Cardiac septum (tissue), 1 donor: ENCODE data around the gene SIRT2. TPM values are rescaled to one million over a fixed set of nuclear protein-coding genes. Genes with fewer than 3 reads are reported as not detected.
"Not testable (repeated sequence)": the region's sequence is repeated elsewhere in the genome, so short reads cannot be mapped to it uniquely, and the experiment has no call there.

Experiments
- DNase-seq: peaks from one replicate; pipeline ENCODE4 v3.0.0-alpha.2; 2020; ENCODE audit warnings: low spot score
- intact Hi-C: fragments of 100-400 bp; cut with DNase I; formaldehyde crosslinking; loops from one replicate; pipeline ENCODE4 v1.14.0; 2022
- total RNA-seq: library from RNA; stranded (reverse); fragmentation: NEBNext Ultra II Directional; extraction: Animal tissue kit (Norgen Biotek cat#: 25700); gene quantifications from one replicate; pipeline ENCODE4 v1.2.1, GENCODE V29; 2021
- donor health status: DM: no; HTN: no; CAD: no.

Gene SIRT2
- total RNA-seq, 1 donor from 2014 or later, result 49.6 TPM

GRCh38 chr19:38838208-38838985 lies 61.0 kb downstream of the SIRT2 start:
- intact Hi-C loops, result loop anchor here (10.0 kb wide), 1 partner anchor 194 kb away; the partner anchor contains the start of gene ACTN4
- DNase-seq, result no peak

- DNase-seq, result no peak
- intact Hi-C loops, result loop anchor here (10.0 kb wide), 1 partner anchor 193 kb away; the partner anchor contains the start of gene ACTN4
These were observed 61.7 kb downstream of the SIRT2 start for GRCh38 chr19:38837656-38838121.

GRCh38 chr19:38836983-38837626 lies 62.3 kb downstream of the SIRT2 start:
- intact Hi-C loops, result loop anchor here (10.0 kb wide), 1 partner anchor 192 kb away; the partner anchor contains the start of gene ACTN4
- no peak for DNase-seq

- no peak for DNase-seq
- intact Hi-C loops, result loop anchor here (10.0 kb wide), 1 partner anchor 192 kb away; the partner anchor contains the start of gene ACTN4
These were observed 63.0 kb downstream of the SIRT2 start for GRCh38 chr19:38836159-38836982.

GRCh38 chr19:38834590-38834989 lies 64.8 kb downstream of the SIRT2 start:
- DNase-seq, result no peak

GRCh38 chr19:38834104-38834490 lies 65.3 kb downstream of the SIRT2 start:
- intact Hi-C loops, result loop anchor here (5.0 to 10.0 kb wide), 3 partner anchors 107 to 217 kb away; partner anchors contain the start of genes ACTN4, EIF3K and MAP4K1

More at GRCh38 chr19:38834590-38834989, 64.8 kb downstream of the SIRT2 start:
- intact Hi-C loops, result loop anchor here (5.0 to 10.0 kb wide), 3 partner anchors 107 to 217 kb away; partner anchors contain the start of genes ACTN4, EIF3K and MAP4K1

GRCh38 chr19:38833092-38833425 lies 66.4 kb downstream of the SIRT2 start:
- no peak for DNase-seq
- intact Hi-C loops, result loop anchor here (5.0 to 10.0 kb wide), 3 partner anchors 106 to 216 kb away; partner anchors contain the start of genes ACTN4, EIF3K and MAP4K1

More at GRCh38 chr19:38834104-38834490, 65.3 kb downstream of the SIRT2 start:
- DNase-seq, result no peak

GRCh38 chr19:38831142-38831605 lies 68.2 kb downstream of the SIRT2 start:
- DNase-seq, result peak; percentile 79
- intact Hi-C loops, result loop anchor here (2.0 to 10.0 kb wide), 4 partner anchors 18 to 214 kb away; partner anchors contain the start of genes ACTN4, EIF3K, HNRNPL and MAP4K1

GRCh38 chr19:38830039-38830733 lies 69.2 kb downstream of the SIRT2 start:
- intact Hi-C loops, result loop anchor here (2.0 to 10.0 kb wide), 4 partner anchors 19 to 213 kb away; partner anchors contain the start of genes ACTN4, EIF3K, HNRNPL and MAP4K1
- no peak for DNase-seq

GRCh38 chr19:38829203-38829602 lies 70.2 kb downstream of the SIRT2 start:
- DNase-seq, intact Hi-C loops: not testable (repeated sequence)

Other genes with a start within 250 kb of the SIRT2 start
- gene CAPN12, start 155.1 kb downstream of the SIRT2 start, total RNA-seq, result 1.7 TPM
- gene LGALS7, start 126.1 kb downstream of the SIRT2 start, total RNA-seq, result not detected
- gene LGALS7B, start 110.4 kb downstream of the SIRT2 start, total RNA-seq, result not detected
- gene LGALS4, start 86.7 kb downstream of the SIRT2 start, total RNA-seq, result 0.54 TPM
- gene ECH1, start 67.8 kb downstream of the SIRT2 start, total RNA-seq, result 377 TPM
- 136 TPM for gene HNRNPL, start 49.6 kb downstream of the SIRT2 start, total RNA-seq
- gene RINL, start 21.3 kb downstream of the SIRT2 start, total RNA-seq, result 2.0 TPM
- gene NFKBIB, start 351 bp upstream of the SIRT2 start, total RNA-seq, result 22.0 TPM
- not detected for gene CCER2, start 12.6 kb upstream of the SIRT2 start, total RNA-seq
- gene SARS2, start 31.1 kb upstream of the SIRT2 start, total RNA-seq, result 12.6 TPM
- 40.4 TPM for gene MRPS12, start 31.3 kb upstream of the SIRT2 start, total RNA-seq
- gene FBXO17, start 76.1 kb upstream of the SIRT2 start, total RNA-seq, result 3.3 TPM
- gene FBXO27, start 132.9 kb upstream of the SIRT2 start, total RNA-seq, result 15.3 TPM
- gene ACP7, start 184.8 kb upstream of the SIRT2 start, total RNA-seq, result not detected
- 18.6 TPM for gene PAK4, start 226.2 kb upstream of the SIRT2 start, total RNA-seq